ENCODE measurements around the gene FBXO7.

Gene FBXO7

GRCh38 chr22:32474635-32475467, at the start of gene FBXO7:
FBXO7 (plus strand) TSS chr22:32474811; CDS start chr22:32475003, 192 bp downstream.
- in situ Hi-C loops (cut with HindIII; ENCODE audit: low sequenced_read_pairs) = no loop called here
- H3K4me3 ChIP-seq (ENCODE audit: low read depth, low read length) = peak within 1 kb of the TSS; percentile 71
- TF ChIP-seq CTCF (IDR thresholded peaks at IDR 0.05; ENCODE audit: low read depth, low read length) = peak; percentile 42
- peak; percentile 93 for DNase-seq (ENCODE audit: low read depth, low spot score)

- no peak for DNase-seq (ENCODE audit: low read depth, low spot score)
- in situ Hi-C loops (cut with HindIII; ENCODE audit: low sequenced_read_pairs) = no loop called here
- TF ChIP-seq CTCF (IDR thresholded peaks at IDR 0.05; ENCODE audit: low read depth, low read length) = no peak
- no peak overlapping the region for H3K4me3 ChIP-seq (ENCODE audit: low read depth, low read length)
These were observed 47.7 kb upstream of the FBXO7 start for GRCh38 chr22:32426881-32427280.

GRCh38 chr22:32430352-32430751, 44.3 kb upstream of the FBXO7 start:
- no peak for TF ChIP-seq CTCF (IDR thresholded peaks at IDR 0.05; ENCODE audit: low read depth, low read length)
- in situ Hi-C loops (cut with HindIII; ENCODE audit: low sequenced_read_pairs) = no loop called here
- no peak for DNase-seq (ENCODE audit: low read depth, low spot score)
- no peak overlapping the region for H3K4me3 ChIP-seq (ENCODE audit: low read depth, low read length)

GRCh38 chr22:32444068-32444467, 30.5 kb upstream of the FBXO7 start:
- H3K4me3 ChIP-seq (ENCODE audit: low read depth, low read length) = no peak overlapping the region
- in situ Hi-C loops (cut with HindIII; ENCODE audit: low sequenced_read_pairs) = no loop called here
- DNase-seq (ENCODE audit: low read depth, low spot score) = no peak
- TF ChIP-seq CTCF (IDR thresholded peaks at IDR 0.05; ENCODE audit: low read depth, low read length) = peak; percentile 4

- no peak overlapping the region for H3K4me3 ChIP-seq (ENCODE audit: low read depth, low read length)
- no peak for TF ChIP-seq CTCF (IDR thresholded peaks at IDR 0.05; ENCODE audit: low read depth, low read length)
- in situ Hi-C loops (cut with HindIII; ENCODE audit: low sequenced_read_pairs) = no loop called here
- DNase-seq (ENCODE audit: low read depth, low spot score) = no peak
These were observed 28.3 kb upstream of the FBXO7 start for GRCh38 chr22:32446321-32446720.

GRCh38 chr22:32448980-32449379, 25.6 kb upstream of the FBXO7 start:
- in situ Hi-C loops (cut with HindIII; ENCODE audit: low sequenced_read_pairs) = no loop called here
- no peak for DNase-seq (ENCODE audit: low read depth, low spot score)
- TF ChIP-seq CTCF (IDR thresholded peaks at IDR 0.05; ENCODE audit: low read depth, low read length) = no peak
- H3K4me3 ChIP-seq (ENCODE audit: low read depth, low read length) = no peak overlapping the region
